DMS153 (cell line): Measurements from ENCODE around the gene GPC2.

Experiments used
- DNase-seq: peaks from one replicate; lab custom pipeline; 2025; lab: John Stamatoyannopoulos, UW

Gene GPC2

DNA sequence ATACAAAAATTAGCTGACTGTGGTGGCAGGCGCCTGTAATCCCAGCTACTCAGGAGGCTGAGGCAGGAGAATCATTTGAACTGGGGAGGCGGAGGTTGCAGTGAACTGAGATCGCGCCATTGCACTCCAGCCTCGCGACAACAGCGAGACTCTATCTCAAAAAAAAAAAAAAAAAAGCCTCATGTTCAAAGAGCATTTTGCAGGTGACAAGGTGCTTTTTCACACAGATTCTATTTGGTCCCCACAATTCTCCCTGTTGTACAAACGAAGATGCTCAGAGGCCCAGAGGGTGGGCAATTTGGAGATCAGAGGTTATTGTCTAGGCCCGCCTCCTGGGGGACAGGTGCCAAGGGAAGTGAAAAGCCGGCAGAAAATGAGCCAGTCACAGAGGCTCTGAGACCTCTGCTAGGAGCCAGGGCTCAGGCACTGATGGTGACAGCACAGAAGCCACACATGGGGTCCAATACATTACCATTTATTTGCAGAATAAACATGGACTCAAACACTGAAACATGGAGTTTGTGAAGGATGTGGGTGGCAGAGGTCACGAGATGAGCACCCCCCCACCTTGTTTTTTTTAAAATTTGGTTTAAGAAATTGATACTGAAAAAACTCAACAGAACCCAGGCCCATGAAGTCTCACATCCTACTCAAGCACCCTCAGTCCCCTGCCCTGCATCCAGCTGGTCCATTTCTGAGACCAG, 7.9 kb downstream of the GPC2 start:
- DNase-seq = no peak

GRCh38 chr7:100167912-100168323, 9.3 kb downstream of the GPC2 start:
- DNase-seq = no peak

DNA sequence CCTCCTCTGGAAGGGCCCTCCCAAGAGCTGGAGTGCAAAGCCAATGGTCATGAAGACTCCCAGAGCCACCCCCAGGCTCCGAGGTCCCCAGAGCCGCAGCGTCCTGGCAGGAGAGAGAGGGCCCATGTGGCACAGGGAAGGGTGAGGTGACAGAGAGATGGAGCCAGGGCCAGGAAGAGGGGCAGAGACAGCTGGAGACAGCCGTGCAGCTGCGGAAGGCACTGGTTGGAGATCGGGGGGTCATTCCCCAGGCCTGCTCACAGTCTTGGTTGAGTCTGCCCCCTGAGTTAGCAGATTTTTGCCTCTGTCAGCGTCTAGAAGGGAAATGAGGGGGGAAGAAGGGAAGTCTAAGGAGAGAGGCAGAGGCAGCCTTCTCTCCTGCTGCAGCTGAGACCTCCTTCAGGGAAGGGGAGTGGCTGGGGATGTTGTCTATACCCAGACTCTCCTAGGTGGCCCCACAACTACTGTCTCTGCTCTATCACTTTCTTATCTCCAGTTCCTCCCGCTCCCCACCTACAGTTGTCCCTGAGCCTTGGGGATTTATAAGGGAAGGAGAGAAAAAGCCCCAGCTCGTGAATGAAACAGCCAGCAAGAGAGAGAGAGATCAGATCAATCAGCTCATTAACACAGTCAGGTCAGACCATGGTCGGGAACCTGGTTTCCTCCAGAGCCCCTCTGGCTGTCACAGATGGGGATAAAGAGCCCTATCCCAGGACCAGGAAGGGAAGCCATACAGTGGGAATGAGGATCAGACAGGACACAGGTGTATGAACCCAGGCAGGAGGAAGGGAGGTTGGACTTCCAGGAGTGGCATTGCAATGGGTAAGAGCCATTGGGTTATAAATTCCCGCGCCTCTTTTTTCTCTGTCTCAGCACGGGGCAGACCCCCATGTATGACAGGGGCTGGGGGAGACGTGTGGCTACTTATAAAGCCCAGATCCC, 9.9 kb downstream of the GPC2 start:
- no peak for DNase-seq

DNA sequence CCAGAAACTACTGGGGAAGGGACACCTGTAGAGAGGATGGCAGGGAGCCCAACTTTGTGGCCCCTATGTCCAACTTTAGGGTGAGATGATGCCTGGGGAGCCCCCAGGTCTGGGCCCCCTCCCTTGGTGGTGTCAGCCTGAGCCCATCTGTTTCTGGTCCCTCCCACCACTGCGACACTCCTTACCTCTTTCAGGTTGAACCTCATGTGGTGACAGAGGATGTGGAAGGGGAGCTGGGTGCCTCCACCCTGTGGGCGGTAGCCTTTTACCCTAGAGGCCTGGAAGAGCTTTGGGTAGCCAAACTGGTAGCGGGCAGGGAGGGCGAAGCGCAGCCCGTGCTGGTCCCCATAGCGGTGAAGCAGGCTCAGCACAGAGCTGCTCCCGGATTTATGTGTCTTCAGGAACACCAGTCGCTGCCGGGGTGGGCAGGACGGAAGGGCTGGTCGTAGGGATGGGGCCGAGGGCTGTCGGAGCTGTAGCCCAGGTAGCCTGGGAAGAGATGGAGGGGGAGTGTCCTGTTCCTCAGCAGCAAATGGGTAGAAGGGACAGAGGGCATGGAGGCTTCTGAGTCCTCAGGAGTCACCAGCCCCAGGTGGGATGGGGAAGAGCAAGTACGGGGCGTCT, 10.8 kb downstream of the GPC2 start:
- DNase-seq = no peak

GRCh38 chr7:100163871-100164270, 13.3 kb downstream of the GPC2 start:
- DNase-seq = no peak

GRCh38 chr7:100163006-100163531, 14.1 kb downstream of the GPC2 start:
- no peak for DNase-seq

DNA sequence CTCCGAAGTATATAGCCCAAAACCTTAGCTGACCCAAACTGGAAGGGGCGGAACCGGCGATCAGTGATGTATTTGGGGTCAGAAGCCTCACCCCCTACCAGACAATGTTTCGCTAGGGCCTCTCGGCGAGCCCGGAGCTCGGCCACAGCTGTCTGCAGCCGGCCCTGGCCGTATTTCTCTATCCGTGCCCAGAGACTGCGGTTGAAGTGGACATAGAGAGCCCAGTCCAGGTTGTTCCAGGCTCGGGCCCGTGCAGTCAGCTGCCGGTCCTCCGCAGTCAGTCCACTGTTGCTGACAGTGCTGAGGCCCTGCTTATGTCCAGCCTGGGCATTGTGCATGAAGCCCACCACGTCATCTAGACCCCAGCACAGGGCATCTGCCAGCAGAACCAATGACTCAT, 17.1 kb downstream of the GPC2 start:
- DNase-seq = no peak

- DNase-seq = no peak
Observed at GRCh38 chr7:100159099-100159623, 18.0 kb downstream of the GPC2 start.

GRCh38 chr7:100158229-100159098, 18.7 kb downstream of the GPC2 start, which contains the start of gene TRAPPC14:
Gene TRAPPC14 (minus strand): TSS chr7:100158723. CDS start chr7:100158499, 224 bp downstream.
- peak; percentile 54 for DNase-seq

GRCh38 chr7:100157334-100158228, 19.6 kb downstream of the GPC2 start:
- DNase-seq = peak; percentile 26

DNA sequence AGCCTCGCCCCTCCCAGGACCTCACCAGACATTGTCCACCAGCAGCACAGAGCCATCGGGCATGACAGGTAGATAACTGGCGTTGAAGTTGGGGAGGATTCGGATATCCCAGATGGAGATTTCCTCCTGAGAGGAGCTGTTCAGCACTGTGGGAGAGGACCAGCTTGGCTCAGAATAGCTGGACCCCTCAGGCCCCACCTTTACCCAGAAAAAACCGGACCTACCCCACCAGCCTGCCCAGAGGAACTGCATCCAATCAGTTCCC, 20.2 kb downstream of the GPC2 start:
- DNase-seq = no peak

DNA sequence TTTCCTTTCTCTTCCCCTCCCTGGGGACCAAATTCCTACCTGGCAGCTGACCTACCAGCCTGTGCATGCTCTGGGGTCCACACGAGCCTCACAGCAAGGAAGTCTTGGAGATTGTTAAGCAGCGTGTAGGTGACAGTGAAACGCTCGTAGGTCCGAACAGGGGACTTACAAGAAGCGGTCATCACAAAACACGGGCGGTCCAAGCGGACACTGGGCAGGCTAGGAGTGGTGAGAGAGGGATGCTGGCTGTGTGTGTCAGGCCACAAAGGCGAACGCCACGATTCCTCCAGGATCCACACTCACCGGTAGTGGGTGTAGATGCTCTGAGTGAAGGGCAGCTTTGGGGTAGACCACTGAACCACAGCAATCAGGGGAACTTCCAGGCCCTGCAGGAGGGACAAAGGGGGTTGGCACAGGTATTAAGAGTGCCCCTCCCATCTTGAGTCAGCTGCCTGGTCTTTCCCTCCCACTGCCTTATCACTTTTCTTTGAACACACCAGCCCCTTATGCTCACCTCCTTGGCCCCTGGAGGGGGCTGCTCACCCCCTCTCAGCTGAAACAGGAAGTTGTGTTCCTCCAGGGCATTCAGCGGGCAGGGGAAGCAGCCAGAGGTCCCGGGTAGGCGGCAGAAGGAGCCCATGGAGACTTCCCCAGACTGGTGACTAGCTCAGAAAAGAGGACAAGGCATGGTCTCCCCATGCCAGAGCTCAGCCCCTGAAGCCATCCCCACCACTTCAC, 20.7 kb downstream of the GPC2 start:
- no peak for DNase-seq

DNA sequence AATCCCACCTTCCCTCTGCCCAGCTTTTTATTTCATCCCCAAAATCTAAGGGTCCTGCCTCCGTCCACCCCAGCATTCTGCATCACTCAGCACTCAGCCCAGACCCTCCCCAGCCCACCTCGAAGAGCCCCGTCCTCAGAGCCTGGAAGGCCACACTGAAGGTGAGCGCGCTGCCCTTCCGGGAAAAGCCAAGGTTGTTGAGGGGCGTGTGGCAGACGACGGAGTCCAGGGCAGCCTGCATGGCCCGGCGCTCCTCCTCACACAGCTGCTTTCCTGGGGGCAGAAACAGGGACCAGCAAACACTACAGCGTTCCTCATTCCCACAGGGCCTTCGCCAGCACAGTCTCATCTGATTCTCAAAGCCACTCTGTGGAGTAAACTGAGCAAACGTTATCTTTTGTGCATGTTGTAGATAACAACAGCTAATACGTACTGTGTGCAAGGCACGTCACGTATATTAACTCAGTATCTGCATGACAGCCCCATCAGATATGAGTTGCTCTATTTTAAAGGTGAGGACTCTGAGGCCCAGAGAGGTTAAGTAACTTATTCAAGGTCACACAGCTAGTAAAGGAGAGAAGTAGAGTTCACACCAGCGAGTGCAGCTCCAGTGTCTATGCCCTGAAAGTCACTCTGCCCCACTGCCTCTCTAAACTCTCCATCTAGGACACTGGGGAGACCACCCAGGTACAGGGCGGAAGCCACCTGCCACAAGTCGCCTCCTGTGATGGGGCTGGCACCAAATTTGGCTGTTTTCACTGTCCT, 21.4 kb downstream of the GPC2 start:
- DNase-seq = no peak

DNA sequence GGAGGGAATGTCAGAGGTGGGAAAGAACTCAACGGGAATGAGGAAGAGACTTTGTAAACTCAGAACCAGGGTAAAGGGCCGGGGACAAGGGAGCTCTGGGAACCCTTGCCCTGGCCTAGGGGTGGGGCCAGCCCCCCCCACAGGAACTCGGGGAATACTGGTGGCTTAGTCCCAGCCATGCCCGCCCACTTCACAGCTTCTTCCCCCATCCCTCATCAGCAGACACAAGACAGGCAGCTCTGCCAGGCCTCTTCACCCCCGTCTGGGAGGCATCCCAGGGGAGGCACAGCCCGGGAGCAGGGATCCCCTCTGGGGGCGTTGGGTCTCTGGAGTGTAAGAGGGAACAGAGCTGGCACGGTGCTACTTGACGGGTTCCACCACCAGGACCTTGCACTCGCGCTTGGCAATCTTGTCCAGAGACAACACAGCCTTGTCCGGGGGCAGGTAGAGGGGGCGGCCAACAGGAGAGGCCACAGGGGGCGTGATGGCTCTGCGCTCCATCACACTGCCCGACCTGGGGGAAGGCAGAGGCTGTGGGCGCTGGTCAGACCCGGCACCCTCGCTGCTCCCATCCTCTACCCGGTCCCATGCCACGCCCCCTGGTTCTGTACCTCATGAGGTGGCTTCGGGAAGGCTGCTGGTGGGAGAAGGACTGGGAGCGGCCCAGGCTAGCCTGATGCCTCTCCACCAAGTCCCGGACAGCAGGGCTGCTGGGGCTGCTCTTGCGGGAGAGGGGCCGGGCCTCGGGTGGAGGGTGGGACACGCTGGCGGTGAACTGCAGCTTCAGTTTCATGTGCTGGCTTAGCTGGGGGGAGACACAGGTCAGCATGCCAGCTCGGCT, 22.3 kb downstream of the GPC2 start:
- DNase-seq = no peak

DNA sequence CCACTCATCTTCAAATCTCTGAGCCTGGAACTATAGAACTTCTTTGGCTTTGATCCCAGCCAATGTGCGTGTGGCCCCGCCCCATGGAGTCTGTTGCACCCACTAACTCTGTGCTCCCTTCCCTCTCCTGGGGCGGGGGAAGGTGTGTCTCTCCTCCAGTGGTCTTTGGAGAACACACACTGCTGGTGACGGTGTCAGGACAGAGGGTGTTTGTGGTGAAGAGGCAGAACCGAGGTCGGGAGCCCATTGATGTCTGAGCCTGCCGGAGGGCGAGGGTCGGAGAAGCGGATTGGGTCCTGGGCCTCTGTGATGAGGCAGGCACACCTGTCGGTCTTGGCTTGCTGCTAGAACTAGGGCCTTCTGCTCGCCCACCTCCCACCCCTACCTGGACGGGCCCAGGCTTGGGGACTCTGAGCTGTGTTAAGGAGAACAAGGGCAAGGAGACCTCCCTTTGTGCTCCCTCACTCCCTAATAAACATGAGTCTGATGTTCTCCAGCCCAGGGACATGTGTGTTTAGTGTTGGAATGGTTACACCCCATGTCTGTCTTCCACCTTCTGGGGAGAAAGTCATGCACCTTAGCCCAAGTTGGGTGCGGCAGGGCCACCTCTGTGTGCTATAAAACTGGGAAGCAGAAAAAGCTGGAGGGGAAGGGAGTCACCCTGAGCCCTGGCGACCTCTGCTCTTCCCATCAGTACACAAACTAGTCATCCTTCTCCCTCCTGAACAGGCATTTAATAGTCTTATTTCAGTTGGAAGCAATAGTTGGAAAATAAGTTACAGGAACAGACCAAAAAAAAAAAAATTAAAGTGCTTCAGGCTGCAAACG, 23.3 kb downstream of the GPC2 start:
- no peak for DNase-seq

GRCh38 chr7:100152937-100153666, 24.1 kb downstream of the GPC2 start:
- no peak for DNase-seq
